H9 (cell line): ENCODE measurements around the gene ORC1. TPM values are rescaled to one million over a fixed set of nuclear protein-coding genes. Genes with fewer than 3 reads are reported as not detected.

ENCODE experiments used
- DNase-seq: peaks from one replicate; pipeline ENCODE4 v3.0.0-alpha.2; 2017
- H2AFZ ChIP-seq: one replicate; pipeline ENCODE4 v1.6.1; 2013; ENCODE audit warnings: mild to moderate bottlenecking, low read length, control low read depth, moderate library complexity
- H2AK5ac ChIP-seq: 2 replicates; pipeline ENCODE4 v1.6.1; 2013; ENCODE audit warnings: low read length, control low read depth, mixed read lengths; ENCODE audit not compliant: insufficient read length
- H2BK120ac ChIP-seq: one replicate; pipeline ENCODE4 v1.6.1; 2013; ENCODE audit warnings: low read depth, mild to moderate bottlenecking, low read length, control low read depth, inconsistent platforms; ENCODE audit not compliant: poor library complexity, severe bottlenecking
- H2BK12ac ChIP-seq: 2 replicates; pipeline ENCODE4 v1.6.1; 2013; ENCODE audit warnings: low read length, control low read depth, mixed read lengths, low read depth; ENCODE audit not compliant: insufficient read length
- H2BK15ac ChIP-seq: 2 replicates; pipeline ENCODE4 v1.6.1; 2013; ENCODE audit warnings: low read depth, low read length, control low read depth
- H2BK20ac ChIP-seq: one replicate; pipeline ENCODE4 v1.6.1; 2013; ENCODE audit warnings: low read depth, mild to moderate bottlenecking, low read length, control low read depth, inconsistent platforms; ENCODE audit not compliant: poor library complexity, severe bottlenecking
- H2BK5ac ChIP-seq: 2 replicates; pipeline ENCODE4 v1.6.1; 2013; ENCODE audit warnings: low read length, control low read depth, mixed read lengths; ENCODE audit not compliant: insufficient read length
- H3K14ac ChIP-seq: 2 replicates; pipeline ENCODE4 v1.6.1; 2013; ENCODE audit warnings: low read length, control low read depth; ENCODE audit not compliant: insufficient read depth
- H3K18ac ChIP-seq: 2 replicates; pipeline ENCODE4 v1.6.1; 2013; ENCODE audit warnings: low read depth, mild to moderate bottlenecking, mixed read lengths, low read length, control low read depth; ENCODE audit not compliant: insufficient read length
- H3K23ac ChIP-seq: 2 replicates; pipeline ENCODE4 v1.6.1; 2013; ENCODE audit warnings: low read length, control low read depth, mixed read lengths, low read depth; ENCODE audit not compliant: insufficient read length
- H3K23me2 ChIP-seq: 2 replicates; pipeline ENCODE4 v1.6.1; 2013; ENCODE audit warnings: low read depth, mild to moderate bottlenecking, mixed read lengths, low read length, control low read depth; ENCODE audit not compliant: insufficient read length, poor library complexity, severe bottlenecking
- H3K27ac ChIP-seq: 2 replicates; pipeline ENCODE4 v1.5.1; 2013; ENCODE audit warnings: low read length, control low read depth, mixed read lengths, low read depth; ENCODE audit not compliant: insufficient read length
- H3K27me3 ChIP-seq: 2 replicates; pipeline ENCODE4 v1.6.1; 2013; ENCODE audit warnings: low read length, control low read depth, inconsistent platforms; ENCODE audit not compliant: insufficient read depth
- H3K4ac ChIP-seq: 2 replicates; pipeline ENCODE4 v1.6.1; 2013; ENCODE audit warnings: low read depth, mild to moderate bottlenecking, control low read depth, inconsistent platforms, low read length, moderate library complexity
- H3K4me1 ChIP-seq: 2 replicates; pipeline ENCODE4 v1.6.1; 2013; ENCODE audit warnings: low read length, control low read depth, inconsistent platforms; ENCODE audit not compliant: insufficient read depth
- H3K4me2 ChIP-seq: 2 replicates; pipeline ENCODE4 v1.6.1; 2013; ENCODE audit warnings: low read length, control low read depth, mixed read lengths; ENCODE audit not compliant: insufficient read length, insufficient read depth
- H3K56ac ChIP-seq: 2 replicates; pipeline ENCODE4 v1.6.1; 2013; ENCODE audit warnings: low read depth, mild to moderate bottlenecking, mixed read lengths, low read length, control low read depth; ENCODE audit not compliant: insufficient read length
- H3K79me1 ChIP-seq: 2 replicates; pipeline ENCODE4 v1.6.1; 2013; ENCODE audit warnings: low read depth, mild to moderate bottlenecking, moderate library complexity, low read length, control low read depth, inconsistent platforms; ENCODE audit not compliant: insufficient read depth, poor library complexity, severe bottlenecking
- H3K79me2 ChIP-seq: 2 replicates; pipeline ENCODE4 v1.6.1; 2013; ENCODE audit warnings: low read length, control low read depth, inconsistent platforms; ENCODE audit not compliant: insufficient read depth
- H3K9ac ChIP-seq: 2 replicates; pipeline ENCODE4 v1.6.1; 2013; ENCODE audit warnings: low read length, control low read depth, mixed read lengths; ENCODE audit not compliant: insufficient read length; ENCODE audit errors: extremely low read depth
- H3K9me3 ChIP-seq: one replicate; pipeline ENCODE4 v1.6.1; 2013; ENCODE audit warnings: low read depth, low read length, inconsistent platforms; ENCODE audit not compliant: control insufficient read depth
- H3T11ph ChIP-seq: one replicate; pipeline ENCODE4 v1.6.1; 2013; ENCODE audit warnings: mild to moderate bottlenecking, low read length, control low read depth, inconsistent platforms
- H4K20me1 ChIP-seq: one replicate; pipeline ENCODE4 v1.6.1; 2013; ENCODE audit not compliant: control insufficient read depth, insufficient read length, insufficient read depth
- H4K5ac ChIP-seq: 2 replicates; pipeline ENCODE4 v1.6.1; 2013; ENCODE audit warnings: low read depth, mild to moderate bottlenecking, mixed read lengths, low read length, control low read depth; ENCODE audit not compliant: insufficient read length
- H4K8ac ChIP-seq: replicated peaks from 2 replicates; pipeline ENCODE4 v1.6.1; 2013; ENCODE audit warnings: low read length, control low read depth, mixed read lengths, low read depth; ENCODE audit not compliant: insufficient read length
- H4K91ac ChIP-seq: 2 replicates; pipeline ENCODE4 v1.6.1; 2013; ENCODE audit warnings: low read depth, mild to moderate bottlenecking, moderate library complexity, mixed read lengths, low read length, control low read depth; ENCODE audit not compliant: insufficient read length
- H3K27ac Mint-ChIP-seq, 3 experiments: 2 replicates in 2 of 3; 3 replicates in 1 of 3; pipeline ENCODE4 v1.8.0; 2020 to 2021; ENCODE audit warnings: mixed read lengths in 3 of 3, mild to moderate bottlenecking in 1 of 3, moderate library complexity in 1 of 3
- H3K27me3 Mint-ChIP-seq: 2 replicates; pipeline ENCODE4 v1.8.0; 2021; ENCODE audit warnings: low read depth, mild to moderate bottlenecking, moderate library complexity, mixed read lengths
- H3K36me3 Mint-ChIP-seq, 3 experiments: 2 replicates in 2 of 3; 3 replicates in 1 of 3; pipeline ENCODE4 v1.8.0; 2020 to 2021; ENCODE audit warnings: low read depth in 3 of 3, mixed read lengths in 3 of 3; ENCODE audit not compliant: insufficient read depth in 1 of 3
- H3K4me1 Mint-ChIP-seq, 2 experiments: 2 replicates each; pipeline ENCODE4 v1.8.0; 2020; ENCODE audit warnings: mixed read lengths in 2 of 2
- H3K4me3 Mint-ChIP-seq, 2 experiments: 2 replicates in 1 of 2; 3 replicates in 1 of 2; pipeline ENCODE4 v1.8.0; 2020 to 2021; ENCODE audit warnings: mild to moderate bottlenecking in 2 of 2, mixed read lengths in 2 of 2, moderate library complexity in 1 of 2
- H3K9me3 Mint-ChIP-seq, 2 experiments: 2 replicates in 1 of 2; 3 replicates in 1 of 2; pipeline ENCODE4 v1.8.0; 2020; ENCODE audit warnings: mild to moderate bottlenecking in 2 of 2, mixed read lengths in 2 of 2, moderate library complexity in 1 of 2
- WGBS: extraction: QIAGEN DNeasy Blood & Tissue Kit; methylation state at CpG from one replicate; pipeline ENCODE4 v1.1.7; 2013; ENCODE audit warnings: missing lambda C conversion rate, low lambda C conversion rate, mixed read lengths; ENCODE audit not compliant: insufficient read length; ENCODE audit errors: extremely low coverage; 5-methylcytosine and 5-hydroxymethylcytosine counted together
- long read RNA-seq: library from polyadenylated mRNA; unstranded; transcript quantifications from one replicate; pipeline ENCODE4 v2.0.0, GENCODE V29; 2020
- total RNA-seq: library from RNA; stranded (reverse); gene quantifications from 2 replicates; pipeline ENCODE4 v1.2.1, GENCODE V29; 2021
- TF ChIP-seq, protein P1 (sequence below): fragments of 200-600 bp; sonication (generic); conservative IDR thresholded peaks from 3 replicates; pipeline ENCODE4 v1.8.0; 2021; ENCODE audit warnings: antibody characterized with exemption, mild to moderate bottlenecking

Gene ORC1
- 44.3 and 46.4 TPM in 2 replicates for total RNA-seq
- long read RNA-seq, transcript ORC1-202 (17 exons, 3,157 nt) = major isoform, 271 of 426 reads
- long read RNA-seq, transcript ORC1-201 (17 exons, 3,080 nt) = minor isoform, 39 of 426 reads
- long read RNA-seq, partial matches to known transcripts = 40 of 426 reads
- long read RNA-seq, other reads (novel, unspliced or antisense) = 76 of 426 reads

GRCh38 chr1:52404116-52404974 is at the start of gene ORC1, which contains the start of gene PRPF38A:
Gene ORC1 (minus strand): TSS chr1:52404423. CDS start chr1:52402223, 2,200 bp downstream.
Gene PRPF38A (plus strand): TSS chr1:52404602. CDS start chr1:52404750, 148 bp downstream.
- Histone ChIP-seq H2BK12ac (no peak within 1 kb of the TSS), H3K9ac (peak within 1 kb of the TSS; percentile 100), H3K4ac (no peak within 1 kb of the TSS; the same call in 1 of the 2 replicates), H3T11ph (peak within 1 kb of the TSS; percentile 10), H4K20me1 (no peaks in the 10 kb centered on the region), H4K91ac (peak within 1 kb of the TSS; percentile 47), H2BK15ac (no peak within 1 kb of the TSS), H4K5ac (peak within 1 kb of the TSS; percentile 95), H2AFZ (peak within 1 kb of the TSS; percentile 43), H3K4me2 (peak within 1 kb of the TSS; percentile 96), H2AK5ac (no peak within 1 kb of the TSS), H3K18ac (peak within 1 kb of the TSS; percentile 93), H3K27me3 (no peaks in the 10 kb centered on the region), H3K27ac (peak within 1 kb of the TSS; percentile 99), H2BK5ac (peak within 1 kb of the TSS; percentile 87), H3K79me2 (peaks cover 15% of the 10 kb centered on the region; the same call in 1 of the 2 replicates), H3K9me3 (no peaks in the 10 kb centered on the region), H2BK20ac (no peak within 1 kb of the TSS), H3K23me2 (peaks cover 5% of the 10 kb centered on the region), H3K14ac (peak within 1 kb of the TSS; percentile 93), H3K4me1 (no peaks in the 10 kb centered on the region), H4K8ac (peak within 1 kb of the TSS; percentile 81), H3K79me1 (peaks cover 2% of the 10 kb centered on the region), H3K56ac (peak within 1 kb of the TSS; percentile 85), H3K23ac (peak within 1 kb of the TSS; percentile 6), H2BK120ac (peak within 1 kb of the TSS; percentile 0)
- no peaks in the 10 kb centered on the region for H3K27me3 Mint-ChIP-seq
- H3K27ac Mint-ChIP-seq = peak within 1 kb of the TSS; percentile 100
- peak within 1 kb of the TSS; percentile 100 for H3K4me3 Mint-ChIP-seq
- TF ChIP-seq, protein P1, sequence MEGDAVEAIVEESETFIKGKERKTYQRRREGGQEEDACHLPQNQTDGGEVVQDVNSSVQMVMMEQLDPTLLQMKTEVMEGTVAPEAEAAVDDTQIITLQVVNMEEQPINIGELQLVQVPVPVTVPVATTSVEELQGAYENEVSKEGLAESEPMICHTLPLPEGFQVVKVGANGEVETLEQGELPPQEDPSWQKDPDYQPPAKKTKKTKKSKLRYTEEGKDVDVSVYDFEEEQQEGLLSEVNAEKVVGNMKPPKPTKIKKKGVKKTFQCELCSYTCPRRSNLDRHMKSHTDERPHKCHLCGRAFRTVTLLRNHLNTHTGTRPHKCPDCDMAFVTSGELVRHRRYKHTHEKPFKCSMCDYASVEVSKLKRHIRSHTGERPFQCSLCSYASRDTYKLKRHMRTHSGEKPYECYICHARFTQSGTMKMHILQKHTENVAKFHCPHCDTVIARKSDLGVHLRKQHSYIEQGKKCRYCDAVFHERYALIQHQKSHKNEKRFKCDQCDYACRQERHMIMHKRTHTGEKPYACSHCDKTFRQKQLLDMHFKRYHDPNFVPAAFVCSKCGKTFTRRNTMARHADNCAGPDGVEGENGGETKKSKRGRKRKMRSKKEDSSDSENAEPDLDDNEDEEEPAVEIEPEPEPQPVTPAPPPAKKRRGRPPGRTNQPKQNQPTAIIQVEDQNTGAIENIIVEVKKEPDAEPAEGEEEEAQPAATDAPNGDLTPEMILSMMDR = peak; percentile 73
- peaks cover 21 to 23% of the 10 kb centered on the region in 2 experiments for H3K4me1 Mint-ChIP-seq
- no peaks in the 10 kb centered on the region; a peak in 1 of 5 replicates for H3K9me3 Mint-ChIP-seq
- DNase-seq = peak; percentile 96
- H3K36me3 Mint-ChIP-seq = peaks cover 43 to 68% (median 58%) of the 10 kb centered on the region in 3 experiments
- no CpG with 5 or more reads among the region's 57 CpGs for WGBS
